Measurements from ENCODE around the gene TMEM63B.
"Not testable (repeated sequence)": the region's sequence is repeated elsewhere in the genome, so short reads cannot be mapped to it uniquely, and the experiment has no call there.

The TMEM63B gene

GRCh38 chr6:44171899-44172546 lies 44.7 kb downstream of the TMEM63B start:
- DNase-seq (ENCODE audit: low read depth in 2 of 2): no peak

GRCh38 chr6:44172731-44173500 lies 45.6 kb downstream of the TMEM63B start:
- peak; percentile 47 to 67 for DNase-seq (ENCODE audit: low read depth in 2 of 2)

- no peak for DNase-seq (ENCODE audit: low read depth in 2 of 2)
Measured at GRCh38 chr6:44176130-44176761, 48.9 kb downstream of the TMEM63B start.

GRCh38 chr6:44176762-44177509 lies 49.6 kb downstream of the TMEM63B start:
- peak; percentile 3 to 4 for DNase-seq (ENCODE audit: low read depth in 2 of 2)

- DNase-seq (ENCODE audit: low read depth in 2 of 2): no peak
Measured at GRCh38 chr6:44177691-44178423, 50.5 kb downstream of the TMEM63B start.

GRCh38 chr6:44178424-44179071 lies 51.2 kb downstream of the TMEM63B start:
- no peak for DNase-seq (ENCODE audit: low read depth in 2 of 2)

GRCh38 chr6:44179072-44179536 lies 51.8 kb downstream of the TMEM63B start:
- DNase-seq (ENCODE audit: low read depth in 2 of 2): no peak

GRCh38 chr6:44179648-44180047 lies 52.3 kb downstream of the TMEM63B start:
- no peak for DNase-seq (ENCODE audit: low read depth in 2 of 2)

GRCh38 chr6:44180406-44180805 lies 53.1 kb downstream of the TMEM63B start:
- no peak for DNase-seq (ENCODE audit: low read depth in 2 of 2)

- no peak for DNase-seq (ENCODE audit: low read depth in 2 of 2)
Measured at GRCh38 chr6:44180886-44181285, 53.5 kb downstream of the TMEM63B start.

- not testable (repeated sequence) for DNase-seq (ENCODE audit: low read depth in 2 of 2)
Measured at GRCh38 chr6:44181784-44182183, 54.4 kb downstream of the TMEM63B start.

GRCh38 chr6:44182911-44183390 lies 55.6 kb downstream of the TMEM63B start:
- no peak for DNase-seq (ENCODE audit: low read depth in 2 of 2)

GRCh38 chr6:44183783-44184182 lies 56.4 kb downstream of the TMEM63B start:
- DNase-seq (ENCODE audit: low read depth in 2 of 2): no peak

- not testable (repeated sequence) for DNase-seq (ENCODE audit: low read depth in 2 of 2)
Measured at GRCh38 chr6:44185356-44185755, 58.0 kb downstream of the TMEM63B start.

GRCh38 chr6:44185953-44186634 lies 58.7 kb downstream of the TMEM63B start:
- no peak for DNase-seq (ENCODE audit: low read depth in 2 of 2)

- no peak for DNase-seq (ENCODE audit: low read depth in 2 of 2)
Measured at GRCh38 chr6:44186635-44187025, 59.3 kb downstream of the TMEM63B start.

GRCh38 chr6:44188819-44189218 lies 61.5 kb downstream of the TMEM63B start:
- no peak for DNase-seq (ENCODE audit: low read depth in 2 of 2)

- DNase-seq (ENCODE audit: low read depth in 2 of 2): no peak
Measured at GRCh38 chr6:44189257-44189656, 61.9 kb downstream of the TMEM63B start.

- DNase-seq (ENCODE audit: low read depth in 2 of 2): no peak
Measured at GRCh38 chr6:44190715-44191114, 63.4 kb downstream of the TMEM63B start.

GRCh38 chr6:44192428-44193041 lies 65.2 kb downstream of the TMEM63B start:
- no peak for DNase-seq (ENCODE audit: low read depth in 2 of 2)
